Ishikawa (cell line): ENCODE data around the gene MEIS1.
A peak's percentile ranks its signal among the peaks of the same experiment; 100 is the strongest.

ENCODE experiments used
- CEBPB ChIP-seq: IDR thresholded peaks from 2 replicates; pipeline ENCODE4 v1.6.1; 2012
- CREB1 ChIP-seq: IDR thresholded peaks from 2 replicates; pipeline ENCODE4 v1.6.1; 2012; ENCODE audit warnings: low read depth
- EGR1 ChIP-seq: IDR thresholded peaks from 2 replicates; pipeline ENCODE4 v1.6.1; 2012
- EP300 ChIP-seq: IDR thresholded peaks from 2 replicates; pipeline ENCODE4 v1.6.1; 2012; ENCODE audit warnings: borderline replicate concordance
- FOXM1 ChIP-seq: IDR thresholded peaks from 2 replicates; pipeline ENCODE4 v1.6.1; 2012; ENCODE audit warnings: low read depth, borderline replicate concordance
- MAX ChIP-seq: IDR thresholded peaks from 2 replicates; pipeline ENCODE4 v1.6.1; 2012
- NFIC ChIP-seq: IDR thresholded peaks from 2 replicates; pipeline ENCODE4 v1.6.1; 2012
- RAD21 ChIP-seq: IDR thresholded peaks from 2 replicates; pipeline ENCODE4 v1.6.1; 2012; ENCODE audit warnings: low read depth
- REST ChIP-seq: IDR thresholded peaks from 2 replicates; pipeline ENCODE4 v1.6.1; 2012; ENCODE audit warnings: low read depth, mild to moderate bottlenecking
- TAF1 ChIP-seq: IDR thresholded peaks from 2 replicates; pipeline ENCODE4 v1.6.1; 2012; ENCODE audit warnings: low read depth, mild to moderate bottlenecking
- TCF12 ChIP-seq: IDR thresholded peaks from 2 replicates; pipeline ENCODE4 v1.6.1; 2012; ENCODE audit warnings: low read depth
- TEAD4 ChIP-seq: IDR thresholded peaks from 2 replicates; pipeline ENCODE4 v1.6.1; 2012
- USF1 ChIP-seq: IDR thresholded peaks from 2 replicates; pipeline ENCODE4 v1.6.1; 2012
- YY1 ChIP-seq: IDR thresholded peaks from 2 replicates; pipeline ENCODE4 v1.6.1; 2012; ENCODE audit warnings: low read depth
- ZBTB7A ChIP-seq: IDR thresholded peaks from 2 replicates; pipeline ENCODE4 v1.6.1; 2012; ENCODE audit warnings: low read depth

The MEIS1 gene

GRCh38 chr2:66431846-66432587, 2.9 kb upstream of the MEIS1 start:
- TF ChIP-seq TCF12 (no peak), TEAD4 (no peak), CEBPB (peak; percentile 69)

- TF ChIP-seq REST = no peak
- peak; percentile 85; the same call in 1 of the 2 replicates for TF ChIP-seq TAF1
Measured at GRCh38 chr2:66432801-66433694, 1.9 kb upstream of the MEIS1 start.

GRCh38 chr2:66433695-66433944, 1.3 kb upstream of the MEIS1 start:
- TF ChIP-seq CREB1 (no peak), MAX (no peak), TEAD4 (no peak)

- TF ChIP-seq CREB1 (no peak), TCF12 (0 out of 2 replicates have a peak, but pooled peaks have one; percentile 6), TEAD4 (0 out of 2 replicates have a peak, but pooled peaks have one; percentile 3)
Measured at GRCh38 chr2:66433945-66434678, 813 bp upstream of the MEIS1 start.

GRCh38 chr2:66435549-66435875, 587 bp downstream of the MEIS1 start:
- TF ChIP-seq USF1 (no peak), EGR1 (no peak), ZBTB7A (no peak), TEAD4 (no peak), TAF1 (no peak), EP300 (no peak), FOXM1 (no peak), YY1 (no peak), CREB1 (no peak), RAD21 (no peak)

- TF ChIP-seq TEAD4 (no peak), EP300 (no peak), EGR1 (no peak), YY1 (no peak), NFIC (no peak), TCF12 (no peak), USF1 (no peak), FOXM1 (no peak), REST (no peak), RAD21 (no peak), ZBTB7A (no peak), CREB1 (no peak), TAF1 (no peak), MAX (no peak), CEBPB (no peak)
Measured at GRCh38 chr2:66435963-66436362, 1.0 kb downstream of the MEIS1 start.
